Measurements from ENCODE around the gene SPRR1A.

SPRR1A gene

DNA sequence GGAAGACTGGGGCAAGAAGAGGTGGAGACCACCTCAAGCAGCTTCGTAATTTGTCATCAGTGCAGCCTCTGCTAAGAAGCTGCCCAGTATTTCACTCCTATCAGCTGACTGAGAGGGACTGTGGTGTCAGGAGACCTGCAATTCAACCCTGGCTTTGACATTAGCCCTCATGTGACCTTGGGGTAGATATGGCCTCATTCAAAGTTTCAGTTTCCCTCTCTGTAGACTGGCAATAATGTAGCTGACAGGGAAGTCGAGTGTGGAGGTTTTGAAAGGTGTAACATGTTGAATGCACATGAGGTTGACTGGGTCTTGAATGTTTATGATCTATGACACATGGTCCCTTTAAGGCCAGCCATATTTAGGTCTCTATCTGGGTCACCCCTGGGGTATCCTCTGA lies 15.6 kb upstream of the SPRR1A start:
- no peaks in the 10 kb centered on the region for H3K36me3 ChIP-seq (ENCODE audit: insufficient read depth, low read length)
- no peak overlapping the region for H3K9ac ChIP-seq (ENCODE audit: low read length)
- H4K20me1 ChIP-seq (ENCODE audit: insufficient read depth, low read length), result no peaks in the 10 kb centered on the region
- H3K4me2 ChIP-seq (ENCODE audit: low read length), result no peak overlapping the region
- no peaks in the 10 kb centered on the region for H3K79me2 ChIP-seq (ENCODE audit: insufficient read depth, low read length)
- H3K27ac ChIP-seq (ENCODE audit: low read depth, low read length, poor library complexity, severe bottlenecking), result no peak overlapping the region
- no peaks in the 10 kb centered on the region for H3K27me3 ChIP-seq (ENCODE audit: insufficient read depth, low read length)
- TF ChIP-seq, protein P1, sequence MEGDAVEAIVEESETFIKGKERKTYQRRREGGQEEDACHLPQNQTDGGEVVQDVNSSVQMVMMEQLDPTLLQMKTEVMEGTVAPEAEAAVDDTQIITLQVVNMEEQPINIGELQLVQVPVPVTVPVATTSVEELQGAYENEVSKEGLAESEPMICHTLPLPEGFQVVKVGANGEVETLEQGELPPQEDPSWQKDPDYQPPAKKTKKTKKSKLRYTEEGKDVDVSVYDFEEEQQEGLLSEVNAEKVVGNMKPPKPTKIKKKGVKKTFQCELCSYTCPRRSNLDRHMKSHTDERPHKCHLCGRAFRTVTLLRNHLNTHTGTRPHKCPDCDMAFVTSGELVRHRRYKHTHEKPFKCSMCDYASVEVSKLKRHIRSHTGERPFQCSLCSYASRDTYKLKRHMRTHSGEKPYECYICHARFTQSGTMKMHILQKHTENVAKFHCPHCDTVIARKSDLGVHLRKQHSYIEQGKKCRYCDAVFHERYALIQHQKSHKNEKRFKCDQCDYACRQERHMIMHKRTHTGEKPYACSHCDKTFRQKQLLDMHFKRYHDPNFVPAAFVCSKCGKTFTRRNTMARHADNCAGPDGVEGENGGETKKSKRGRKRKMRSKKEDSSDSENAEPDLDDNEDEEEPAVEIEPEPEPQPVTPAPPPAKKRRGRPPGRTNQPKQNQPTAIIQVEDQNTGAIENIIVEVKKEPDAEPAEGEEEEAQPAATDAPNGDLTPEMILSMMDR (IDR thresholded peaks at IDR 0.05; ENCODE audit: low read length), result no peak
- TF ChIP-seq EZH2 (IDR thresholded peaks at IDR 0.05; ENCODE audit: borderline replicate concordance, low read length), result no peak
- H3K4me3 ChIP-seq (ENCODE audit: low read depth, low read length, poor library complexity, severe bottlenecking), result no peak overlapping the region
- H3K9me3 ChIP-seq (ENCODE audit: low read length), result no peaks in the 10 kb centered on the region
- H2AFZ ChIP-seq (ENCODE audit: low read length), result no peak overlapping the region
- H3K4me1 ChIP-seq (ENCODE audit: insufficient read depth, low read length, severe bottlenecking), result no peaks in the 10 kb centered on the region
- H3F3A ChIP-seq (ENCODE audit: insufficient read depth, low read length), result no peaks in the 10 kb centered on the region
- H3K9me2 ChIP-seq (ENCODE audit: low read depth, low read length), result no peaks in the 10 kb centered on the region

DNA sequence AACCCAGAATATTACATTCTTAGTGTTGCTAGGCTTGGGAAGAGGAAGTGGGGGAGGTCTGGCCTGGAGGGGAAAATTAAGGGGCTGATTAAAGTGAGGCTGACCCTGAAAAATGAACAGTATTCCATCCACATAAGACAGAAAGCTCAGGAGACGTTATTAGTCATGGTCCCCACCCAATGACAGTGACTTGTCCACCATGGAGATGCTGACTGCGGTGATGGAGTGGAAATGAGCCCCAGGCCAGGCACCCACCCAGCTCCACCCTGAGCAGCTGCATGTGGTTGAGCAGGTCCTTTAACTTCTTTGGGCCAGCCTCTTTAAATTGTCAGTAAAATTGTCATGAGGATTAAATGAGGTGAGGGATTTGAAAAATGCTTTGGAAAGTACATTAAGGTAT lies 14.8 kb upstream of the SPRR1A start:
- no peaks in the 10 kb centered on the region for H3K79me2 ChIP-seq (ENCODE audit: insufficient read depth, low read length)
- no peaks in the 10 kb centered on the region for H3K9me2 ChIP-seq (ENCODE audit: low read depth, low read length)
- H3F3A ChIP-seq (ENCODE audit: insufficient read depth, low read length), result no peaks in the 10 kb centered on the region
- no peaks in the 10 kb centered on the region for H3K9me3 ChIP-seq (ENCODE audit: low read length)
- no peak overlapping the region for H3K4me2 ChIP-seq (ENCODE audit: low read length)
- H3K27ac ChIP-seq (ENCODE audit: low read depth, low read length, poor library complexity, severe bottlenecking), result no peak overlapping the region
- H3K36me3 ChIP-seq (ENCODE audit: insufficient read depth, low read length), result no peaks in the 10 kb centered on the region
- no peaks in the 10 kb centered on the region for H3K4me1 ChIP-seq (ENCODE audit: insufficient read depth, low read length, severe bottlenecking)
- no peaks in the 10 kb centered on the region for H3K27me3 ChIP-seq (ENCODE audit: insufficient read depth, low read length)
- H2AFZ ChIP-seq (ENCODE audit: low read length), result no peak overlapping the region
- TF ChIP-seq, protein P1 (IDR thresholded peaks at IDR 0.05; ENCODE audit: low read length), result no peak
- TF ChIP-seq EZH2 (IDR thresholded peaks at IDR 0.05; ENCODE audit: borderline replicate concordance, low read length), result no peak
- H4K20me1 ChIP-seq (ENCODE audit: insufficient read depth, low read length), result no peaks in the 10 kb centered on the region
- no peak overlapping the region for H3K4me3 ChIP-seq (ENCODE audit: low read depth, low read length, poor library complexity, severe bottlenecking)
- H3K9ac ChIP-seq (ENCODE audit: low read length), result no peak overlapping the region

DNA sequence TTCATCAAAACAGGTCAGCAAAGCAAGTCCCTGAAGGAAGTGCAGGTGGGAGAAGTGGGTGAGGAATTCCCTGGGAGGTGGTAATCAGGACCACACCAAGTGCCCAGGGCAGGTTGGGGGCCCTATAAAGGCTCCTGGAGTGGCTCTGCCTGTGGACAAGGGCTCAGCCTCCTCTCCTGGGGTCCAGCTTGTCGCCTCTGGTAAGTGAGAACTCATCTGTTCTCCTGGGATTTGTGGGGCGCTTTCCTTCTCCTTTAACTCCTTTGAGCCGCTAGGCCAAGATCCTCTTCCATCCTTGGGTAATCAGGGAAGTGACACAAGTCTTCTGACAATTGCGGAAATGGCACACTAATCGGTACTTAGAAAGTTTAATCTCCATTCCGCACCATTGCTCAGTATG lies 13.4 kb upstream of the SPRR1A start, which contains the start of gene SPRR4:
Gene SPRR4 (plus strand): TSS at position 154 of the 400 bp plus-strand sequence. CDS start 1,243 bp downstream, outside the sequence.
- no peak within 1 kb of the TSS for H3K4me2 ChIP-seq (ENCODE audit: low read length)
- H4K20me1 ChIP-seq (ENCODE audit: insufficient read depth, low read length), result no peaks in the 10 kb centered on the region
- no peak within 1 kb of the TSS for H3K27ac ChIP-seq (ENCODE audit: low read depth, low read length, poor library complexity, severe bottlenecking)
- no peak within 1 kb of the TSS for H3K4me3 ChIP-seq (ENCODE audit: low read depth, low read length, poor library complexity, severe bottlenecking)
- TF ChIP-seq, protein P1 (IDR thresholded peaks at IDR 0.05; ENCODE audit: low read length), result no peak
- TF ChIP-seq EZH2 (IDR thresholded peaks at IDR 0.05; ENCODE audit: borderline replicate concordance, low read length), result no peak
- no peaks in the 10 kb centered on the region for H3K9me3 ChIP-seq (ENCODE audit: low read length)
- no peak within 1 kb of the TSS for H2AFZ ChIP-seq (ENCODE audit: low read length)
- no peaks in the 10 kb centered on the region for H3K79me2 ChIP-seq (ENCODE audit: insufficient read depth, low read length)
- no peaks in the 10 kb centered on the region for H3K36me3 ChIP-seq (ENCODE audit: insufficient read depth, low read length)
- H3F3A ChIP-seq (ENCODE audit: insufficient read depth, low read length), result no peaks in the 10 kb centered on the region
- H3K9me2 ChIP-seq (ENCODE audit: low read depth, low read length), result no peaks in the 10 kb centered on the region
- H3K4me1 ChIP-seq (ENCODE audit: insufficient read depth, low read length, severe bottlenecking), result no peaks in the 10 kb centered on the region
- no peaks in the 10 kb centered on the region for H3K27me3 ChIP-seq (ENCODE audit: insufficient read depth, low read length)
- no peak within 1 kb of the TSS for H3K9ac ChIP-seq (ENCODE audit: low read length)

Measured in OCI-LY1 (cell line).